ENCODE results near the gene FASN. TPM values are rescaled to one million over a fixed set of nuclear protein-coding genes. Genes with fewer than 3 reads are reported as not detected.

The FASN gene
- total RNA-seq, 3 donors from 2014 or later = 87.2 to 115 (median 102) TPM

GRCh38 chr17:82050761-82051641 is 47.0 kb downstream of the FASN start:
- H3K4me1 ChIP-seq (ENCODE audit: low read depth) = peaks cover 21% of the 10 kb centered on the region
- peak in 2 of 3 donors; percentile 45 to 62 for DNase-seq
- peak; percentile 6 for ATAC-seq
- H3K36me3 ChIP-seq (ENCODE audit: low read depth) = no peaks in the 10 kb centered on the region
- H3K4me3 ChIP-seq = peak overlapping the region; percentile 73
- TF ChIP-seq CTCF (IDR thresholded peaks at IDR 0.05) = no peak
- H3K9me3 ChIP-seq = no peaks in the 10 kb centered on the region
- intact Hi-C loops (cut with DNase I, micrococcal nuclease) = no loop called here

GRCh38 chr17:82050152-82050760 is 47.8 kb downstream of the FASN start:
- H3K36me3 ChIP-seq (ENCODE audit: low read depth) = no peaks in the 10 kb centered on the region
- ATAC-seq (no peak), DNase-seq (peak in 2 of 3 donors; percentile 31 to 46)
- peaks cover 21% of the 10 kb centered on the region for H3K4me1 ChIP-seq (ENCODE audit: low read depth)
- H3K4me3 ChIP-seq = no peak overlapping the region
- intact Hi-C loops (cut with DNase I, micrococcal nuclease) = no loop called here
- TF ChIP-seq CTCF (IDR thresholded peaks at IDR 0.05) = no peak
- H3K9me3 ChIP-seq = no peaks in the 10 kb centered on the region

- no peaks in the 10 kb centered on the region for H3K9me3 ChIP-seq
- TF ChIP-seq CTCF (IDR thresholded peaks at IDR 0.05) = no peak
- H3K4me1 ChIP-seq (ENCODE audit: low read depth) = peaks cover 21% of the 10 kb centered on the region
- H3K36me3 ChIP-seq (ENCODE audit: low read depth) = no peaks in the 10 kb centered on the region
- no peak overlapping the region for H3K4me3 ChIP-seq
- ATAC-seq (no peak), DNase-seq (peak in 1 of 3 donors; percentile 42)
- intact Hi-C loops (cut with DNase I, micrococcal nuclease) = no loop called here
Observed at GRCh38 chr17:82049521-82049971, 48.5 kb downstream of the FASN start.

- no peak for DNase-seq
- H3K4me3 ChIP-seq = no peak overlapping the region
- H3K36me3 ChIP-seq (ENCODE audit: low read depth) = no peaks in the 10 kb centered on the region
- H3K4me1 ChIP-seq (ENCODE audit: low read depth) = peaks cover 21% of the 10 kb centered on the region
- TF ChIP-seq CTCF (IDR thresholded peaks at IDR 0.05) = no peak
- no peak for ATAC-seq
- no peaks in the 10 kb centered on the region for H3K9me3 ChIP-seq
- intact Hi-C loops (cut with DNase I, micrococcal nuclease) = no loop called here
Observed at GRCh38 chr17:82049106-82049505, 48.9 kb downstream of the FASN start.

- intact Hi-C loops (cut with DNase I, micrococcal nuclease) = no loop called here
- ATAC-seq = no peak
- no peaks in the 10 kb centered on the region for H3K9me3 ChIP-seq
- no peak for DNase-seq
- no peaks in the 10 kb centered on the region for H3K36me3 ChIP-seq (ENCODE audit: low read depth)
- peaks cover 21% of the 10 kb centered on the region for H3K4me1 ChIP-seq (ENCODE audit: low read depth)
- H3K4me3 ChIP-seq = no peak overlapping the region
- no peak for TF ChIP-seq CTCF (IDR thresholded peaks at IDR 0.05)
Observed at GRCh38 chr17:82048571-82048971, 49.5 kb downstream of the FASN start.

Data from mucosa of descending colon (tissue), 3 donors.